Measurements from ENCODE around the gene ITGA6.

Gene ITGA6

GRCh38 chr2:172465417-172466334 lies 38.3 kb downstream of the ITGA6 start:
- DNase-seq (ENCODE audit: low read depth): peak; percentile 87

- DNase-seq (ENCODE audit: low read depth): peak; percentile 15
These were observed 40.0 kb downstream of the ITGA6 start for GRCh38 chr2:172467382-172467781.

- DNase-seq (ENCODE audit: low read depth): no peak
These were observed 43.9 kb downstream of the ITGA6 start for GRCh38 chr2:172470958-172471922.

GRCh38 chr2:172472446-172473033 lies 45.2 kb downstream of the ITGA6 start:
- no peak for DNase-seq (ENCODE audit: low read depth)

- DNase-seq (ENCODE audit: low read depth): no peak
These were observed 45.8 kb downstream of the ITGA6 start for GRCh38 chr2:172473167-172473566.

GRCh38 chr2:172478353-172478752 lies 51.0 kb downstream of the ITGA6 start:
- no peak for DNase-seq (ENCODE audit: low read depth)

- DNase-seq (ENCODE audit: low read depth): peak; percentile 78
These were observed 53.2 kb downstream of the ITGA6 start for GRCh38 chr2:172480301-172481218.

- DNase-seq (ENCODE audit: low read depth): no peak
These were observed 54.3 kb downstream of the ITGA6 start for GRCh38 chr2:172481507-172482262.

GRCh38 chr2:172484253-172484652 lies 56.9 kb downstream of the ITGA6 start:
- DNase-seq (ENCODE audit: low read depth): peak; percentile 41

GRCh38 chr2:172484706-172485105 lies 57.3 kb downstream of the ITGA6 start:
- DNase-seq (ENCODE audit: low read depth): no peak

GRCh38 chr2:172488556-172488955 lies 61.2 kb downstream of the ITGA6 start:
- no peak for DNase-seq (ENCODE audit: low read depth)

- peak; percentile 28 for DNase-seq (ENCODE audit: low read depth)
These were observed 62.3 kb downstream of the ITGA6 start for GRCh38 chr2:172489681-172490080.

GRCh38 chr2:172496160-172496608 lies 68.8 kb downstream of the ITGA6 start:
- no peak for DNase-seq (ENCODE audit: low read depth)

- no peak for DNase-seq (ENCODE audit: low read depth)
These were observed 79.8 kb downstream of the ITGA6 start for GRCh38 chr2:172507199-172507598.

GRCh38 chr2:172510088-172510487 lies 82.7 kb downstream of the ITGA6 start:
- no peak for DNase-seq (ENCODE audit: low read depth)

GRCh38 chr2:172510548-172510947 lies 83.2 kb downstream of the ITGA6 start:
- DNase-seq (ENCODE audit: low read depth): no peak

GRCh38 chr2:172512810-172513523 lies 85.6 kb downstream of the ITGA6 start:
- DNase-seq (ENCODE audit: low read depth): no peak

GRCh38 chr2:172513524-172513900 lies 86.1 kb downstream of the ITGA6 start:
- DNase-seq (ENCODE audit: low read depth): no peak

GRCh38 chr2:172513935-172514586 lies 86.7 kb downstream of the ITGA6 start:
- DNase-seq (ENCODE audit: low read depth): no peak

Data from EH (cell line).